K562 (cell line): ENCODE results near the gene CRYM. TPM values are rescaled to one million over a fixed set of nuclear protein-coding genes. Genes with fewer than 3 reads are reported as not detected.

ENCODE experiments used
- ATAC-seq: fragments of 200-7000 bp; cut with Tn5 transposase; 3 replicates; pipeline ENCODE4 v1.9.1; 2020; ENCODE audit warnings: moderate library complexity
- BruUV-seq: library from RNA; stranded (reverse); fragments of 400-500 nt; replicated peaks from 2 replicates; lab custom pipeline; 2021; lab: Mats Ljungman, UMichigan
- CTCF ChIA-PET: fragments of 300-600 bp; formaldehyde crosslinking; extraction: SDS; loops from one replicate; lab custom pipeline; 2021; ENCODE audit warnings: low intra/inter-chr PET ratio; lab: Yijun Ruan, JAX
- POLR2A ChIA-PET: fragments of 300-600, 350-650 bp; sonication (Branson Sonifier 250); formaldehyde crosslinking; extraction: SDS; loops from one replicate; lab custom pipeline; 2021; ENCODE audit warnings: antibody characterized with exemption, inconsistent platforms; lab: Yijun Ruan, JAX
- DNase-seq, 4 experiments: peaks; one replicate each; pipeline versions ENCODE4 v3.0.0 to v3.0.0-alpha.2; 2011 to 2018; ENCODE audit warnings: low spot score in 3 of 4, mixed read lengths in 3 of 4; ENCODE audit errors: extremely low read depth in 1 of 4
- FAIRE-seq: peaks from 2 replicates; lab custom pipeline; 2011; peaks lifted over from hg19 to GRCh38; lab: Jason Lieb, UNC
- H2AFZ ChIP-seq: 2 replicates; pipeline ENCODE4 v1.6.0; 2011; ENCODE audit warnings: low read depth, low read length, control low read depth, inconsistent platforms
- H3K27ac ChIP-seq: fragments of 200-600 bp; 3 replicates; pipeline ENCODE4 v1.8.0; 2011; ENCODE audit warnings: low read depth, mild to moderate bottlenecking, control low read depth, inconsistent platforms, low read length, moderate library complexity, mixed read lengths; ENCODE audit errors: extremely low read depth
- H3K27me3 ChIP-seq, 2 experiments: fragments of 300-600 bp in 1 of 2; 2 replicates in 1 of 2; 3 replicates in 1 of 2; pipeline versions ENCODE4 v1.6.0 to v1.8.0; 2011; ENCODE audit warnings: inconsistent platforms in 2 of 2, low read length in 2 of 2, mild to moderate bottlenecking in 1 of 2, mixed read lengths in 1 of 2, moderate library complexity in 1 of 2; ENCODE audit not compliant: control insufficient read depth in 2 of 2, insufficient read depth in 2 of 2
- H3K36me3 ChIP-seq: fragments of 300-600 bp; 3 replicates; pipeline ENCODE4 v1.8.0; 2011; ENCODE audit warnings: mild to moderate bottlenecking, low read length, inconsistent platforms; ENCODE audit not compliant: control insufficient read depth, insufficient read depth
- H3K4me1 ChIP-seq, 2 experiments: fragments of 200-600 bp in 1 of 2; replicated peaks in 1 of 2; 2 replicates in 1 of 2; 3 replicates in 1 of 2; pipeline versions ENCODE4 v1.5.1 to v1.8.0; 2011; ENCODE audit warnings: inconsistent platforms in 2 of 2, low read length in 2 of 2, mild to moderate bottlenecking in 1 of 2, mixed read lengths in 1 of 2, moderate library complexity in 1 of 2; ENCODE audit not compliant: control insufficient read depth in 2 of 2, insufficient read depth in 2 of 2
- H3K4me2 ChIP-seq: 2 replicates; pipeline ENCODE4 v1.6.1; 2011; ENCODE audit warnings: low read length, control low read depth, inconsistent platforms, mixed read lengths; ENCODE audit not compliant: insufficient read depth
- H3K4me3 ChIP-seq: fragments of 200-600 bp; sonication (generic), shearing (Covaris generic); 2 replicates; pipeline ENCODE4 v1.5.1; 2016; ENCODE audit warnings: control low read depth, inconsistent platforms
- H3K79me2 ChIP-seq: fragments of 200-600 bp; 3 replicates; pipeline ENCODE4 v1.8.0; 2011; ENCODE audit warnings: low read length, inconsistent platforms; ENCODE audit not compliant: control insufficient read depth, insufficient read depth
- H3K9ac ChIP-seq, 2 experiments: 2 replicates each; pipeline versions ENCODE4 v1.6.0 to v1.6.1; 2011; ENCODE audit warnings: low read depth in 2 of 2, low read length in 2 of 2, control low read depth in 1 of 2, inconsistent platforms in 1 of 2, mild to moderate bottlenecking in 1 of 2, mixed read lengths in 1 of 2; ENCODE audit not compliant: insufficient read depth in 1 of 2
- H3K9me1 ChIP-seq: one replicate; pipeline ENCODE4 v1.6.0; 2011; ENCODE audit warnings: inconsistent platforms, mild to moderate bottlenecking, low read length, moderate library complexity; ENCODE audit not compliant: control insufficient read depth, insufficient read depth
- H3K9me3 ChIP-seq: replicated peaks from 2 replicates; pipeline ENCODE4 v1.5.1; 2011; ENCODE audit warnings: low read depth, low read length, inconsistent platforms; ENCODE audit not compliant: control insufficient read depth, insufficient read depth
- H4K20me1 ChIP-seq: replicated peaks from 2 replicates; pipeline ENCODE4 v1.6.1; 2011; ENCODE audit warnings: low read length, inconsistent platforms, mixed read lengths; ENCODE audit not compliant: control insufficient read depth, insufficient read depth
- E2F1 ChIP-seq: sonication (generic); formaldehyde crosslinking; IDR thresholded peaks from 2 replicates; pipeline ENCODE4 v1.8.1; 2023; ENCODE audit warnings: mild to moderate bottlenecking, missing genetic modification reagents, moderate library complexity
- GABPA ChIP-seq: fragments of 200-800 bp; sonication (Bioruptor generic); conservative IDR thresholded peaks from 2 replicates; pipeline ENCODE4 v1.6.1; 2016; ENCODE audit warnings: low read depth, missing genetic modification characterization, missing compliant biosample characterization
- KLF13 ChIP-seq: fragments of 450-650 bp; IDR thresholded peaks from 2 replicates; pipeline ENCODE4 v1.6.1; 2016; ENCODE audit warnings: missing genetic modification characterization, low read depth, mild to moderate bottlenecking, missing compliant biosample characterization, moderate library complexity, borderline replicate concordance
- MLLT1 ChIP-seq, 2 experiments: fragments of 450-650 bp; IDR thresholded peaks; 2 replicates each; pipeline ENCODE4 v1.6.1; 2016
- SPI1 ChIP-seq: IDR thresholded peaks from 2 replicates; pipeline ENCODE4 v1.6.1; 2011; ENCODE audit warnings: low read depth, low read length, control low read depth, borderline replicate concordance
- ZNF184 ChIP-seq: sonication (generic); formaldehyde crosslinking; IDR thresholded peaks from 2 replicates; pipeline ENCODE4 v1.5.0; 2020; ENCODE audit warnings: missing genetic modification reagents
- ZNF212 ChIP-seq: fragments of 450-650 bp; formaldehyde crosslinking; IDR thresholded peaks from 2 replicates; pipeline ENCODE4 v1.4.0; 2020; ENCODE audit warnings: mild to moderate bottlenecking
- ZNF436 ChIP-seq: fragments of 250-450, 450-650 bp; sonication (Bioruptor Pico); formaldehyde crosslinking; IDR thresholded peaks from 2 replicates; pipeline ENCODE4 v1.7.0; 2020; ENCODE audit warnings: mild to moderate bottlenecking
- WGBS: fragments of 100-300 bp; shearing (Covaris generic); methylation state at CpG from one replicate; pipeline ENCODE4 v1.1.6; 2016; ENCODE audit warnings: low coverage, mixed read lengths; ENCODE audit not compliant: insufficient coverage; ENCODE audit errors: missing lambda C conversion rate; 5-methylcytosine and 5-hydroxymethylcytosine counted together
- in situ Hi-C: fragments of 300-500 bp; cut with MboI; formaldehyde crosslinking; loops from 4 replicates; pipeline ENCODE4 v1.15.0; 2018; ENCODE audit warnings: inconsistent platforms, mixed read lengths
- intact Hi-C: fragments of 100-400 bp; cut with micrococcal nuclease; formaldehyde crosslinking; loops from 2 replicates; pipeline ENCODE4 v1.14.2; 2022
- polyA plus RNA-seq, 8 experiments: library from polyadenylated mRNA; depleted of rRNA in 4 of 8; stranded (reverse) in 5 of 8; unstranded in 3 of 8; fragments of >200 nt; fragmentation: Nextera tagmentation in 2 of 8; fragmentation: Illumina TruSeq in 1 of 8; extraction: Ambion mirVana in 2 of 8; extraction: Trizol in 1 of 8; gene quantifications; 2 replicates each; pipeline versions ENCODE4 v1.2.1 to v1.2.3, GENCODE V29; 2011 to 2014; ENCODE audit warnings: inconsistent platforms in 1 of 8, missing spikeins in 1 of 8
- total RNA-seq, 7 experiments: library from RNA; depleted of rRNA in 6 of 7; stranded (reverse); fragments of >200 nt in 6 of 7; fragmentation: Illumina TruSeq in 2 of 7; extraction: Trizol in 2 of 7; gene quantifications; 2 replicates each; pipeline versions ENCODE4 v1.2.1 to v1.2.3, GENCODE V29; 2011 to 2021; ENCODE audit warnings: low replicate concordance in 1 of 7
- TF ChIP-seq, protein P1 (sequence below): fragments of 250-450 bp; sonication (Bioruptor Pico); IDR thresholded peaks from 2 replicates; pipeline ENCODE4 v1.8.0; 2022; ENCODE audit warnings: moderate library complexity, mild to moderate bottlenecking, inconsistent platforms

Gene CRYM
- total and polyA plus RNA-seq, 9 of the 15 experiments (the other 6 are each of a cell fraction or from before 2014, with no cell fraction given): 0.08 to 0.98 (median 0.47) TPM

DNA sequence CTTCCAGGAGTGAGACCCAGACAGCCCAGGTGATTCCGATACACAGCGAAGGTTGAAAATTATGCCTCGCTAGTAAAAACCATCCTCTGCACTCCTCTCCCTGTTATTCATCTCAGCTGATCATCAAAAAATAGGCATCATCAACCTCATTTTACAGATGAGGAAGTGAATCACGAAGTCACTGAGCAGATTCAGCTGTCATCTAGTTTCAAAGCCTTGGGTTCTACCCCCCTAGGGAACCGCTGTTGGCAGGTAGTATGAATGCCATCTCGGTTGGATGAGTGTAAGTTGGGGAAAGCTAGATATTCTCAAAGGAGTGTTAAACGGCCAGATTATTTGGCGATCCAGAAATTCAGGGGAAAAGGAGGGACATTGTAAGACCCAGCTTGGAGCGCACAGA is 2.0 kb downstream of the CRYM start:
- DNase-seq: no peak
- no peak overlapping the region for H3K27ac ChIP-seq
- TF ChIP-seq GABPA (tag) (no peak), SPI1 (peak; percentile 51; the same call in 1 of the 2 replicates)
- no peaks in the 10 kb centered on the region for H3K36me3 ChIP-seq
- no peak overlapping the region for H3K4me3 ChIP-seq
- POLR2A ChIA-PET: interaction anchor here (0.6 to 1.6 kb wide), 4 partner anchors 14 to 87 kb away, joined by 3 to 6 read pairs (median 4); no protein-coding TSS in a partner anchor
- FAIRE-seq: no peak
- no peak overlapping the region for H3K4me2 ChIP-seq
- peaks cover 5 to 15% of the 10 kb centered on the region in 2 experiments; a peak in 3 of 5 replicates for H3K4me1 ChIP-seq
- H3K9ac ChIP-seq: no peak overlapping the region
- intact Hi-C loops: loop anchor here (5.0 kb wide), 1 partner anchor 49 kb away; no protein-coding TSS in a partner anchor
- no peaks in the 10 kb centered on the region for H4K20me1 ChIP-seq
- no peaks in the 10 kb centered on the region for H3K79me2 ChIP-seq
- no peak for ATAC-seq
- H3K9me3 ChIP-seq: no peaks in the 10 kb centered on the region
- WGBS: 12% methylated on average over 9 of the region's 9 CpGs
- no peak overlapping the region for H2AFZ ChIP-seq
- CTCF ChIA-PET: no interaction called here
- no peaks in the 10 kb centered on the region for H3K9me1 ChIP-seq
- in situ Hi-C loops: loop anchor here (5.0 kb wide), 1 partner anchor 79 kb away; no protein-coding TSS in a partner anchor
- peaks cover 19 to 35% of the 10 kb centered on the region in 2 experiments for H3K27me3 ChIP-seq
- no TSS peak for BruUV-seq

- Histone ChIP-seq H3K9me1 (no peaks in the 10 kb centered on the region), H3K36me3 (no peaks in the 10 kb centered on the region), H3K9ac (no peak overlapping the region), H3K4me3 (no peak overlapping the region), H4K20me1 (no peaks in the 10 kb centered on the region), H3K9me3 (no peaks in the 10 kb centered on the region), H3K4me2 (no peak overlapping the region), H3K4me1 (peaks cover 5 to 15% of the 10 kb centered on the region in 2 experiments; a peak in 3 of 5 replicates), H3K79me2 (no peaks in the 10 kb centered on the region), H3K27ac (no peak overlapping the region), H2AFZ (no peak overlapping the region), H3K27me3 (peaks cover 19 to 35% of the 10 kb centered on the region in 2 experiments)
- in situ Hi-C loops (loop anchor here (5.0 kb wide), 1 partner anchor 78 kb away; no protein-coding TSS in a partner anchor), intact Hi-C loops (loop anchor here (5.0 kb wide), 1 partner anchor 48 kb away; no protein-coding TSS in a partner anchor)
- FAIRE-seq: no peak
- BruUV-seq: no TSS peak
- no peak for DNase-seq
- ChIA-PET POLR2A (interaction anchor here (0.6 to 1.6 kb wide), 6 partner anchors 14 to 96 kb away, joined by 3 to 6 read pairs (median 3); no protein-coding TSS in a partner anchor), CTCF (no interaction called here)
- WGBS: 24% methylated on average over 3 of the region's 3 CpGs
- ATAC-seq: no peak
- TF ChIP-seq ZNF184 (CRISPR knock-in tag) (no peak), MLLT1 (IDR thresholded peaks at IDR 0.05) (no peak), ZNF212 (CRISPR knock-in tag) (no peak), E2F1 (CRISPR knock-in tag) (no peak), ZNF436 (CRISPR knock-in tag) (no peak), KLF13 (tag) (no peak)
- TF ChIP-seq, protein P1, sequence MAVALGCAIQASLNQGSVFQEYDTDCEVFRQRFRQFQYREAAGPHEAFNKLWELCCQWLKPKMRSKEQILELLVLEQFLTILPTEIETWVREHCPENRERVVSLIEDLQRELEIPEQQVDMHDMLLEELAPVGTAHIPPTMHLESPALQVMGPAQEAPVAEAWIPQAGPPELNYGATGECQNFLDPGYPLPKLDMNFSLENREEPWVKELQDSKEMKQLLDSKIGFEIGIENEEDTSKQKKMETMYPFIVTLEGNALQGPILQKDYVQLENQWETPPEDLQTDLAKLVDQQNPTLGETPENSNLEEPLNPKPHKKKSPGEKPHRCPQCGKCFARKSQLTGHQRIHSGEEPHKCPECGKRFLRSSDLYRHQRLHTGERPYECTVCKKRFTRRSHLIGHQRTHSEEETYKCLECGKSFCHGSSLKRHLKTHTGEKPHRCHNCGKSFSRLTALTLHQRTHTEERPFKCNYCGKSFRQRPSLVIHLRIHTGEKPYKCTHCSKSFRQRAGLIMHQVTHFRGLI (CRISPR knock-in tag): no peak
Measured at GRCh38 chr16:21275529-21275928, 2.6 kb downstream of the CRYM start.
